K562 (cell line): ENCODE data around the gene SHF. TPM values are rescaled to one million over a fixed set of nuclear protein-coding genes. Genes with fewer than 3 reads are reported as not detected.

ENCODE experiments used
- CCNT2 ChIP-seq: IDR thresholded peaks from 2 replicates; pipeline ENCODE4 v1.6.1; 2011; ENCODE audit warnings: borderline replicate concordance, low read depth, mild to moderate bottlenecking, moderate library complexity, mixed read lengths, low read length; ENCODE audit not compliant: insufficient read length; ENCODE audit errors: extremely low read depth
- CLOCK ChIP-seq: fragments of 250-450 bp; sonication (Bioruptor Pico); IDR thresholded peaks from 2 replicates; pipeline ENCODE4 v1.4.0; 2020; ENCODE audit warnings: mild to moderate bottlenecking, moderate library complexity, borderline replicate concordance
- CREM ChIP-seq: IDR thresholded peaks from 2 replicates; pipeline ENCODE4 v1.6.1; 2014; ENCODE audit warnings: antibody characterized with exemption, low read depth
- CXXC5 ChIP-seq: fragments of 250-450 bp; sonication (Bioruptor Pico); IDR thresholded peaks from 2 replicates; pipeline ENCODE4 v1.8.0; 2022; ENCODE audit warnings: inconsistent platforms, mild to moderate bottlenecking, moderate library complexity
- DMBX1 ChIP-seq: fragments of 250-450 bp; sonication (Bioruptor Pico); IDR thresholded peaks from 2 replicates; pipeline ENCODE4 v1.8.0; 2022; ENCODE audit warnings: inconsistent platforms, mild to moderate bottlenecking, moderate library complexity, borderline replicate concordance
- HCFC1 ChIP-seq: IDR thresholded peaks from 2 replicates; pipeline ENCODE4 v1.6.1; 2012; ENCODE audit warnings: low read depth, low read length, improper control_type of control experiment
- MNT ChIP-seq, 2 experiments: fragments of 450-650 bp; conservative IDR thresholded peaks; 2 replicates each; pipeline ENCODE4 v1.6.1; 2017; ENCODE audit warnings: mild to moderate bottlenecking in 2 of 2, moderate library complexity in 2 of 2
- NR2C1 ChIP-seq, 2 experiments: fragments of 450-650 bp; IDR thresholded peaks; 2 replicates each; pipeline ENCODE4 v1.6.1; 2017; ENCODE audit warnings: mild to moderate bottlenecking in 2 of 2, antibody characterized with exemption in 1 of 2, inconsistent platforms in 1 of 2, missing compliant biosample characterization in 1 of 2, missing genetic modification characterization in 1 of 2
- NRF1 ChIP-seq, 2 experiments: fragments of 450-650 bp; IDR thresholded peaks in 1 of 2; conservative IDR thresholded peaks in 1 of 2; 2 replicates each; pipeline ENCODE4 v1.6.1; 2014; ENCODE audit warnings: mild to moderate bottlenecking in 2 of 2
- SIN3A ChIP-seq, 2 experiments: fragments of 150-350 bp in 1 of 2; IDR thresholded peaks; 2 replicates each; pipeline ENCODE4 v1.6.1; 2011 to 2016; ENCODE audit warnings: borderline replicate concordance in 2 of 2, low read depth in 2 of 2, low read length in 2 of 2, mild to moderate bottlenecking in 2 of 2, moderate library complexity in 2 of 2; ENCODE audit not compliant: control insufficient read depth in 1 of 2
- STAT5A ChIP-seq: IDR thresholded peaks from 2 replicates; pipeline ENCODE4 v1.6.1; 2012; ENCODE audit warnings: low read length, inconsistent platforms, borderline replicate concordance
- WHSC1 ChIP-seq: IDR thresholded peaks from one replicate; pipeline ENCODE4 v1.6.1; 2012; ENCODE audit warnings: low read length, control low read depth, inconsistent platforms
- ZFP1 ChIP-seq: fragments of 450-650 bp; formaldehyde crosslinking; IDR thresholded peaks from 2 replicates; pipeline ENCODE4 v1.4.0; 2020; ENCODE audit warnings: mild to moderate bottlenecking, mixed read lengths
- ZFX ChIP-seq: sonication (generic); formaldehyde crosslinking; IDR thresholded peaks from 2 replicates; pipeline ENCODE4 v1.8.0; 2022; ENCODE audit warnings: mild to moderate bottlenecking, missing genetic modification reagents, moderate library complexity
- ZNF324 ChIP-seq: fragments of 250-450 bp; sonication (Bioruptor Pico); IDR thresholded peaks from 2 replicates; pipeline ENCODE4 v1.4.0; 2020; ENCODE audit warnings: mild to moderate bottlenecking
- polyA plus RNA-seq, 8 experiments: library from polyadenylated mRNA; depleted of rRNA in 4 of 8; stranded (reverse) in 5 of 8; unstranded in 3 of 8; fragments of >200 nt; fragmentation: Nextera tagmentation in 2 of 8; fragmentation: Illumina TruSeq in 1 of 8; extraction: Ambion mirVana in 2 of 8; extraction: Trizol in 1 of 8; gene quantifications; 2 replicates each; pipeline versions ENCODE4 v1.2.1 to v1.2.3, GENCODE V29; 2011 to 2014; ENCODE audit warnings: inconsistent platforms in 1 of 8, missing spikeins in 1 of 8
- total RNA-seq, 7 experiments: library from RNA; depleted of rRNA in 6 of 7; stranded (reverse); fragments of >200 nt in 6 of 7; fragmentation: Illumina TruSeq in 2 of 7; extraction: Trizol in 2 of 7; gene quantifications; 2 replicates each; pipeline versions ENCODE4 v1.2.1 to v1.2.3, GENCODE V29; 2011 to 2021; ENCODE audit warnings: low replicate concordance in 1 of 7

SHF gene
- total and polyA plus RNA-seq, 9 of the 15 experiments (the other 6 are each of a cell fraction or from before 2014, with no cell fraction given), result 0.51 to 2.2 (median 0.85) TPM; not detected in 2

- TF ChIP-seq CLOCK (no peak), ZFX (peak; percentile 89), CCNT2 (peak; percentile 5), NRF1 (conservative IDR thresholded peaks at IDR 0.05 in 1 of 2, IDR thresholded peaks at IDR 0.05 in 1 of 2) (peak; percentile 21 to 26; a peak in 3 of 4 replicates), NR2C1 (IDR thresholded peaks at IDR 0.05) (peak; percentile 59; the same call in 1 of the 2 replicates), NR2C1 (tag; IDR thresholded peaks at IDR 0.05) (peak; percentile 66), ZNF324 (CRISPR knock-in tag) (no peak), WHSC1 (no peak), STAT5A (no peak), CXXC5 (peak; percentile 77), DMBX1 (0 out of 2 replicates have a peak, but pooled peaks have one; percentile 46), MNT (conservative IDR thresholded peaks at IDR 0.05) (peak in 1 of 2 experiments; percentile 46; a peak in 1 of 4 replicates), HCFC1 (peak; percentile 43; the same call in 1 of the 2 replicates), ZFP1 (CRISPR knock-in tag) (no peak), CREM (peak; percentile 88), SIN3A (IDR thresholded peaks at IDR 0.05; ENCODE audit: borderline replicate concordance in 2 of 2, control insufficient read depth in 1 of 2, low read depth in 2 of 2, low read length in 2 of 2) (peak in 1 of 2 experiments; percentile 53; a peak in 1 of 4 replicates)
These were observed 20.7 kb downstream of the SHF start (continued) for GRCh38 chr15:45166834-45167630.
